HG03280 (cell line): ENCODE data around the gene CD276.
"Not testable (repeated sequence)": the region's sequence is repeated elsewhere in the genome, so short reads cannot be mapped to it uniquely, and the experiment has no call there.

ENCODE experiments used
- ATAC-seq: cut with Tn5 transposase; IDR thresholded peaks from one replicate; pipeline ENCODE4 v1.9.1; 2021; ENCODE audit warnings: mild to moderate bottlenecking, moderate library complexity; ENCODE audit not compliant: unreplicated experiment

CD276 gene

DNA sequence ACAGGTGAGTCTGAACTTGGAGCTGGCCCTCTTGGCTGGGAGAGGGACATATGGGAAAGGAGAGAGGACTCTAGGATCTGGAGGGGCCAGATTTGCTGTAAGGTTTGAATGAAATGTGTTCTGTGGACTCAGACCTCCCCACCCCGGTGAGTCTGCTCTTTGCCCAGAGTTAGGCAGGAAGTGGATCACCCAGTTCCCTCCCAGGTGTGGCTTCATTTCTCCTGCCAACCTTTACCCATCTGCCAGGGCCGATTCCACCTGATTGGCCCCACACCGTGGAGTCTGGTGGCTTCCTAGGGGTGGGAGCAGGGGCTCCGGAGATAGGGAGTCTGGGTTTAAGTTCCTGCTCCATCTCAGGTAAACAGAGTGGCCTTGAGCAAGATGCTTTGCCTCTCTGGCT is 25.5 kb downstream of the CD276 start:
- no peak for ATAC-seq

DNA sequence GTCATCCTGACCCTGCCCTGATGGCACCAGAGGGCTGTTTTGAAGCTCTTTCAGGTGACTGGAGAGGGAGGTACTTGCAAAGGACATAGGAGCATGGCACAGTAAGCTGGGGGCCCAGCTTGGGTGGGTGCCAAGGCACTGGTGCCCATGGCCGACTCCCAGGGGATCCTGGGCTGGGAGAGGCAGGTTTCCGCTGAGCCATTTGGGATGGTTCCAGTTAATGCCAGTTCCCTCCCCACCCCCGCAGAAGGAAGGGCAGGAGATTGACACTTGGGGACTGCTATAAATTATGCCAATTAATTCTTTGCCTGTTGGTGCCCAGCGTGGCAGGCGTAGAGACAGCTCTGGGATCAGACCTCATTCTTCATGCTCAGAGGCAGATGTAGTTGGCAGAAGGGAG is 26.1 kb downstream of the CD276 start:
- ATAC-seq: no peak

DNA sequence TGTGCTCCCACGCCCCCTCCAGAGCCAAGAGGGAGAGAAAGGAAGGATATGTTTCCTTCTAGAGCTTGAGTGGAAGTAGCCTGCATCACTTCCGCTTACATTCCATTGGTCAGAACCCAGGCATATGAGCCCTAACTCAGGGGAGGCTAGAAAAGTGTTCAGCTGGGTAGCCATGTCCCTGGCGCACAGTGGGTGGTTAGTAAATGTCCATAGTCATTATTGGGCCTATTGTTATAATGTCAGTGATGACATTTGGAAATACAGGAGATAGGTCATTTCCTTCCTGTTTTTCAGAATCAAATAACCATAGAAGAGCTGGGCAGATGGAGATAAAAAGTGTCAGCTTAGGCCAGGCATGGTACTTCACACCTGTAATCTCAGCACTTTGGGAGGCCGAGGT is 27.3 kb downstream of the CD276 start:
- ATAC-seq: no peak

DNA sequence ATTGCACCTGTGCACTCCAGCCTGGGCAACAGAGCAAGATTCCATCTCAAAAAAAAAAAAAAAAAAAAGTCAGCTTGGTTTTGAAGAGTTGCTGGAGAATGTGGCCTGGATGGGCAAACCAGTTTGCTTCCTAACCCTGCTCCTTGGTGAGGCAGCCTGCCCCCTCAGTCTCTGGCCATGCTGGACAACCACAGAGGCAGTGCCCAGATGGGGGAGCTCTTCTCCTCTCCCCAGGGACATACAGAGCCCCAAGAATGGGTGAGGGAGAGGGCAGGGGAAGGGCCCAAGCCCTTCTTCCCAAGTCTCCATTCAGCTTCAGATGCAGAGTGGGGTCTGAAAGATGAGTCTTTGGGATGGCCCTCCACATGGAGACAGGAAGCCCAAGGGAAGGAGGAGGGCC is 27.9 kb downstream of the CD276 start:
- ATAC-seq: no peak

DNA sequence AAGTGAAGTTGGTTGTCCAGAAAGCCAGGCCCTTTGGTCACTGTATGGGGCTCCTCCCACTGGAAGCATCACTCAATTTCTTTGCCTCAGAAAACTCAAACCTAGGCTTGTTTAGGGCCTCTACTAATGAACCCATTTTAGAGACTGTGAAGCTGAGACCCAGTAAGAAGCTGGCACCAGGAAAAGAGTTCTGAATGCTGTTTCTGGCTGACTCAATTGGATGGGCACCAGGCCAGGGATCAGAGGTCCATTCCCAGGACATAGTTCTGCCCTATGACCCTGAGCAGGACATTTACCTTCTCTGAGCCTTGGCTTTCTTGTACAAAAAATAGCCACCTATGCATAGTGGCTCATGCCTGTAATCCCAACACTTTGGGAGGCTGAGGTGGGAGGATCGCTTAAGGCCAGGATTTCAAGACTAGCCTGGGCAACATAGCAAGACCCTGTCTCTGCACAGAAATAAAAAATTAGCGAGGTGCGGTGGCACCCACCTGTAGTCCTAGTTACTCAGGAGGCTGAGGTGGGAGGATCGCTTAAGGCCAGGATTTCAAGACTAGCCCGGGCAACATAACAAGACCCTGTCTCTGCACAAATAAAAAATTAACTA is 30.6 kb downstream of the CD276 start:
- no peak for ATAC-seq

DNA sequence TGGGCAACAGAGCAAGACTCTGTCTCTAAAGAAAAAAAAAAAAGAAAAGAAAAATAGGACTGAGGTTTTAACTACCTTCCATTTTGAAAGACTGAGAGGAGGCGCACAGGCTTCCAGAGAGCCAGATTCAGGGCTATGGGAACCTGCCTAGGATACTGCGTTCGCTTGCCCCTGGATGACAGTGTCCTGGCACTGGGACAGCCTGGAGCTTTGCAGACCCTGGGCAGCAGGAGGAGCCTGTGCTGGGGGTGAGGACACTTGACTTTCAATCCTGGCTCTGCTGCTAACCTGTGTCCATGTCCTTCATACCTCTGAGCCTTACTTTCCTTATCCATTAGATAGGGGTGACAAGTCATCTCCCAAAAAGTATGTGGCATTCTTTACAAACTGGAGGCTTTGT is 31.2 kb downstream of the CD276 start:
- ATAC-seq: no peak

DNA sequence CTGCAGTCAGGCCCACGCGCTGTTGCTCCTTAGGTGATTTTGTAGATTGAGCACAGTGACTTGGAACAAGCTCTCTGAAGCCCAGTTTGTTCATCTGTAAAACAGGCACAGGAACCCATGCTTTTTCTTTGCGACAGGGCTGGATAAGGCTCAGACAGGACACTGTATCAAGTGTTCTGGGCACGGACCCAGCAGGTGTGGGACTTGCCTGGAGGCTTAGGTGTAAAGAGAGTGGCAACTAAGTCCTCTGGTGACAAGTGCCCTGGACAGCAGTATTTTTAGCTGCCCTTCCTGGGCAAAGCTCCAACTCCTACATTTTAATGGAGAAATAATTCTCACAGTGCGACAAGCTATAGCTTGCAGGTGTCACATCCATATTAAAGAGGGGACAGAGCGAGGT is 32.2 kb downstream of the CD276 start:
- no peak for ATAC-seq

DNA sequence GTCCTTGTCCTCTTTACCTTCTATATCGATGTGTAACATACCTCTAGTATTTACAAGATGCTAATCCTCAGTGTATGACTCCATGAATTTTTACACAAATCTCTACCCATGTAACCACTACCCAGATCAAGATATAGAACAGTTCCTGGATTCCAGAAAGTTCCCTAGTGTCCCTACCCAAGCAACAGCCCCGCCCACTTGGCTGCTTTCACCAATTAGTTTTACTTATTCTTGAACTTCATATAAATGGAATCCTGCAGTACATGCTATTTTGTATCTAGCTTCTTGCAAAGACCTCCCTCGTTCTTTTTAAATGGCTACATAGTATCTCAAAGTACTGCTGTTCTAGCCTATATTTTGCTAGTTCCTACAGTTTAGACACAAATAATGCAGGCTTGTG is 33.0 kb downstream of the CD276 start:
- ATAC-seq: no peak

DNA sequence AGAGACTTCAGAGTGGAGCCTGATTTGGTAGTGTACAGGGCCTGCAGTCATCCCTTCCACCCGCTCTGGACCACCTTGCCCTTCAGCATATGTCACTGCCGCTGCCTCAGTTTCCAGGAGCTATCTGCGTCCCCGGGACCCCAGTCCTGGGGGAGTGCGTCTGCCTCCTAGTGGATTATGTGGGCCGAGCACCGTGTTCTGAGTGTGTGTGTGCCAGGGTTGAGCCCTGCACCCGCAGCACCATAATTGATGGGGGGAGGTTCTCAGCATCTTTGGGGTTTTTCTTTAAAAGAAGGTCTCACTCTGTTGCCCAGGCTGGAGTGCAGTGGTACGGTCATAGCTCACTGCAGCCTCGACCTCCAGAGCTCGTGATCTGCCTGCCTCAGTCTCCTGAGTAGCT is 33.6 kb downstream of the CD276 start:
- ATAC-seq: no peak

DNA sequence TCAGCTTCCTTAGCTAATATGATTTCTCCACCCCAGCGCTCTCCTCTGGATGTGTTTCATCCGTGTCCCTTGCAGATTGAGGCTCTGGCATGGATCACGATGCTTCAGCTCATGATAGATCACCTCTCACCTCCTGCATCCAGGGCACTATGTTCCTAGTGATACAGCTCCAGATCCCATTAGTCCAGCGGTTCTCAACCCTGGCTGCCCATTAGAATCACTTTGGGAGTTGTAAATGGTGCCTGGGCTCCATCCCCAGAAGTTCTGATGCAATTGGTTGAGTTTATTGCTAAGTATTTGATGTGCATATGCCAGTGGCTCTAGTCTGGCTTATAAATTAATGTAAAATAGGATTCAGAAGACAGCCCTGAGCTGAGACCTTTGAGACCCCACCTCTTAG is 34.5 kb downstream of the CD276 start:
- ATAC-seq: no peak

DNA sequence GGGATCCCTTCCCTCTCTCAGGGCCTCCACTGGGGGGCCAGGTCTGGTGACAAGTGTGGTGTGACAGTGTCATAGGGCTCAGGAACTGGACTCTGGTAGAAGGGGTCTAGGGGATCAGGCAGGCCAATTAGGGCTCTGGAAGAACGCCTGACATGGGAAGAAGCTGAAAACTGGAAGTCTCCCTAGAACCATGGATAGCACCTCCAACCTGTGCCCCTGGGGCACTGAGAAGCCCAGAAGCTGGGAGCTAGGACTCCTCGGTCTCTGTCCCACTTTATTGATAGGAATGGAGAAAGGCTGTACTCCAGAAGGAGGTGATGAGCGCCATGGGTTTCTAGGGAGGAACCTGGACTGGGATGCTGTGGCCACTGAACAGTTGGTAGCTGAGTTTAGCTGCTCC is 38.2 kb downstream of the CD276 start:
- ATAC-seq: no peak

DNA sequence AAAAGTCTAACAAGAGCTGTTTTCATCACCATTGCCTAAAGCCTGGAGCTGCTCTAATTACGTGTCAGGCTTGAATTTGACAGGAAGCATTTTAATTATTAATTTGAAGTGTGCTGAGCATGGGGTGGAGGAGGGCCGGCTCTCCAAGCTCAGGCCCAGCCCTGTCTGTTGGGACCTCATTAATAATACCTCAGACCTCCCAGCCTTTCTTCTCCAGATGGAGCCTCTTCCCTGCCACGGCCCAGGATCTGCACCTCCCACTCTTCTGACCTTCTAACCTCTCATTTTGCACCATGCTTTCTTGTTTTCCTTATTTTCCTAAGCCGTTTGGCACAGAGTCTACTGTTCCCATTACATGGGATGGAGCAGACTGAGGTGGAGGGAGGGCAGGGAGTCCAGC is 39.0 kb downstream of the CD276 start:
- ATAC-seq: no peak

DNA sequence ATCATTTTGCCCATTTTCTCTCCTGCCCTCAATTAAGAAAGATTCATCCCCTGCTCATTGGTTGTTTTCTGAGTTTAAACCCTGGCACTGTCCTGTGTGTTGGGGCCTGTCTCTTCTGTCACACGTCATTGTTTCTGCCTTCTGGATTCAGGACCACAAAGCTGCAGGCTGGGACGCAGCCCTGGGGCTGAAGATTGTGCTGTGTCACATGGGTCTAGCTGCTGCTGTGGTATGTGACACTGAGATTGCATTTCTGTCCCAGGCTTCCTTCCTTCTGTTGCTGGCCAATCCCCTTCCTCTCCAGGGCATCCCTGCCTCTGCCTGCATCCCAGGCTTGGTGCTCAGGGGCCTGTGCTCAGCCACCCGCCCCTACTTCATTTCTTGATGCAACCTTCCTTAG is 40.0 kb downstream of the CD276 start:
- no peak for ATAC-seq

DNA sequence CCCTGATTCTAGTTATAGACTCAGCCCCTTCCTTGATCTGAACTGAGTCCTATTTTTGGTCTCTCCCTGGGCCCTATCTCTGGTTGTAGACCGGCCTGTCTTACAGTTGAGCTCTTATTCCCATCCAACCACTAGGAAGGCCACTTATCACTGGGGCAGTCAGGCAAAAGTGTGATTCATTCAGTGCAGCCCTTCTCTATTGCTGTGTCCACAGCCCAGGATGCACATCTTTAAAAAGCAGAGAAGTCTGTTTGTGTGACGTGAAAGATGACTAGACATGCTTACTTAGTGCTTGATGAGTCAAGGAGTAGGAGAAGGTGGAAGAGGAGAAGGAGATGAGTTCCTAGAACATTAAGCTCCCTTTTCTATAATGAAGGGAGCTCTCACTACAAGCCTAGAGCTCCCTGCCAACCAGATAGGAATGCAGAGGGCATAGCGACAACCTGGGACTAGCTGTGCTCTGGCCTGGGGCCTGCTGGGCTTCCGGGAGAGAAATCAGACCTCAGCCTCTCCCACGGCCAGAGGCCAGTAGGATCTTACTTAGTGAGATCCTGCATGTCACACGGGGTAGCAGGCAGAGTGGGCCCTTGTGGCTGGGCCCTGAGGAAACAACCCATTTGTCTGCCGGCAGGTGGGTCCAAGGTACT is 43.3 kb downstream of the CD276 start:
- no peak for ATAC-seq

DNA sequence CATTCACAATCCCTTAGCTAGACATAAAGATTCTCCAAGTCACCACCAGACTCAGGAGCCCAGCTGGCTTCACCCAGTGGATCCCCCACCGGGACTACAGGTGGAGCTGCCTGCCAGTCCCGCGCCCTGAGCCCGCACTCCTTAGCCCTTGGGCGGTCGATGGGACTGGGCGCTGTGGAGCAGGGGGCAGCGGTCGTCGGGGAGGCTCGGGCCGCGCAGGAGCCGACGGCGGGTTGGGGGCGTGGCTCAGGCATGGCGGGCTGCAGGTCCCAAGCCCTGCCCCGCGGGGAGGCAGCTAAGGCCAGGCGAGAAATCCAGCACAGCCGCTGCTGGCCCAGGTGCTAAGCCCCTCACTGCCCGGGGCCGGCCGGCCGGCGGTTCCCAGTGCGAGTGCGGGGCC is 47.9 kb downstream of the CD276 start:
- ATAC-seq: not testable (repeated sequence)

DNA sequence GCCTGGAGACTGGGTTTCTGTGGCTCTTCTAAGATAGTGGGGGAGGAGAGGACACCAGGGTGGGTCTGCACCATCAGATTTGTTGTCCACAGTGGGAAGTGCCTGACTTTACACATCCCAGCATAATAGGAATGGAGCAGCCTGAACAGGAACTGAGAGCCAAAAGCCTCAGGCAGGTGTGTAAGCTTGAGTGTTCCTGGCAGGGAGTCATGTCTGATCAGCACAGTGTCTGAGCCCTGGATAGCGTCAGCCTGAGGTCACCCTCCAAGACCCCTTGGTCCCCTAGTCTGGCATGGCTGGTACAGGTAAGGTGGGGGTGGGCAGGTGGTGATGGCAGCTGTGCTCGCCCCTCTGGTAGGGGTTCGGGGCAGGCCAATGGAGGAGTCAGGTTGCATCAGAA is 48.7 kb downstream of the CD276 start:
- ATAC-seq: no peak

DNA sequence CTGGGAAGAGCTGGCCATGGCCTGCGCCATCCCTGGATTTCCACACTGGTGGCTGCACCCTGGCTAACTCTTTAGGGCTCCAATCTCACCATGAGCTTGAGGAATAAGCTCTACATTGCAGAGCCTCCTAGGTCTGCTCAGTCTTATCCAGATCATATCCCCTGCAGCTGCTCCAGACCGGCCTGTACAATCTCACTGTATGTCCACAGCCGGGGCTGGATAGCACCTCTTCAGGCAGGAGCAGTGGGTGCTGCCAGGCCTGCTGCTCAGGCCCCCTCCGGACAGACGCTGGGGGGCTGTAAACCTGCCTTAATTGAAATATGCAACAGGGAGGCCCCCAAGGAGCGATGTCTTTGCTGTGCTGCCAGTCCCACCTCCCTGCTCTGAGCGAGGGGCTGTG is 53.4 kb downstream of the CD276 start:
- ATAC-seq: no peak

DNA sequence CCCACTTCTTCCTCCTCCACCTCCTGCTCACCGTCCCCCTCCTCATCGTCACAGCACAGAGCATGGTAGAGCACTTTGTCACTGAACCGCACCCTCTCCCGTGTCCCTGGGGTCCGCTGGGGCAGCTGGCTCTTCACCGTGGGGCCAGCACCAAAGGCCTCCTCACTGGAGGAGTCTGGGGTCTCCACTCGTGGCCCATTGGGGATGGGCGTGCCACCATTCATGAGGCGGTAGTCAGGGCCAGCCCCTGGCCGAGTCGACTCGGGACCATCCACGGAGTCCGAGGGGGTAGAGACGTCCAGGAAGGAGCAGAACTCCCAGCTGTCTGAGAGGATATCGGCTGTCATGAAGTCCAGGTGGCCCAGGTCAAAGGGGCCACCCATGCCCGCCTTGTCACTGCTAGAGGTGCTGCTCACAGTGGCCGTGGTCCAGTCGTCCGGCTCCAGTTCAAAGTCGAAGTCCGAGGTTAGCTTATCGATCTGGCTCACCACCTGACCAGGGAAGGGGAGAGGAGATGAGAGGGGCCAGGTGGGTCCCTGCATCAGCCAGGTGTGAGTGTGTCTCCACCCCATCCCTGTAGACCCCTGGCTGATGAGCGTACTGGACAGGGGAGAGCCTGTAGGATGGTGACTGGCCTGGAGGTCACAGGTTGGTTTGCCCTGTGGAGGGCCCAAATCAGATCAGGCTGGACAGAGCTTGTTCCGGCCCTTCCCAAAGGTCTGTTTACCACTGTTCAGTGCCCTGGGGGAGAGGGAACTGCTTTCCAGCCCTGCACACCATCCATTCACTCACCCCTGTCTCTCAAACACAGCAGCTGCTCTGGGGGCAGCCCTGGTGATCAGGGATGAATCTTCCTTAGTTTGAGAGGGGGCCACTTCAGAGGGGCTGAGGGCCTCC is 56.2 kb downstream of the CD276 start:
- ATAC-seq: no peak

DNA sequence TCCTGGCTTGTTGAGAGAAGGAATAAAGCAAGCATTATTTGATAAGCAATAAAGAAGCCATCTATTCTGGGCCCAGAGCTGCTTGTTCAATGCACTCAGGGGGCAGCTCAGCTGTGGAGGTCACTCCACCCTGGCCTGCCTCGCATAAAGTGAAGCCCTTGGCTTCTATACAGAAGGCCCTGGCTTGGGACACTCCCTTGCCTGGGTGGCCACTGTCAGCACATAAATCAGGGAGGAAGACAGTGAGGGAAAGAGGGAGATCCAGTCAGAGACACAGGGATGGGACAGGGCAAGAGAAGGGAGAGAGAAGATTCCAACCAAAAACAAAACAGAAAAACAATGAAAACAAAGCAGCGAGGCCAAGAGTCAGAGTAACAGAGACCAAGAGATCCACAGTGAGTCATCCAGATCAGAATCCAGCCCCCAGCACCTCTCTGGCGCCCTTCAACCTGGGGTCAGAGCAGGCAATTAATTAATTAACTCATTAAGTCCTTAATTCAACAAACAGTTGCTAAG is 57.2 kb downstream of the CD276 start:
- no peak for ATAC-seq

DNA sequence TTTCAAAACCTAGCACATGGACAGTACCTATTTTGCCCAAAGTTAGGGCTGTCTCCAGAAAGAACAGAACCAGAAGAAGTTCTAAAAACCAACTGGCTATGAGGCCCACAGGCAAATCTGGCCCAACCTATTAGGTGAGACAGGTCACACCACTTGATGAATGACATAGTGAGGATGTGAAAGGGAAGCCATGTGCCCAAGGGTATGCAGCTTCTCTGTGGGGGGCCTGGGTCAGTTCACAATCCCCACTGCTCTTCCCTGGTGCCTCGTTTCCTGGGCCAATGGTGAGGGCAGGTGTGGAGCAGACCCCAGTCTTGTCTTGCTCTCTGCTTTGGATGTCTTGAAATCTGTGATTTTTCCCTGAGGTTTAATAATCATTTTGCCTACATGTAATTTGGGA is 60.1 kb downstream of the CD276 start:
- ATAC-seq: no peak

DNA sequence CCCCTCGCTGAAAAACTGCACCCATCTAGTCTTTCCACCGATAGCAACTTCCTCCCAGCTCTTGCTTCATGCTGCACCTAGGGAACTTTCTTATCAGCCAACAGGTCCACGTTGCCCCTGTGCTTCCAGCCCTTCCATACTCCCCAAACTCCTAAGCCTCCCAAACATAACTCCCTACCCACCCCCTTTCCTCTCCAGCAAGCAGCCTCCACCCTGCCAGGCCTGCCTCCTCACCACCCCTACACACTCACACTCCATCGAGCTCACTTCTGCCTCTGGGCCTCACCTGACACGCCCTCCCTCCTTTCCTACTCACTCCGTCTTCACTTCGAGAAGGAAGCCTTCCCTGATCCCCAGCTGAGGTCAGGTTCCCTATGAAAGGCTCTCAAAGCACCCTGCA is 60.9 kb downstream of the CD276 start:
- no peak for ATAC-seq

DNA sequence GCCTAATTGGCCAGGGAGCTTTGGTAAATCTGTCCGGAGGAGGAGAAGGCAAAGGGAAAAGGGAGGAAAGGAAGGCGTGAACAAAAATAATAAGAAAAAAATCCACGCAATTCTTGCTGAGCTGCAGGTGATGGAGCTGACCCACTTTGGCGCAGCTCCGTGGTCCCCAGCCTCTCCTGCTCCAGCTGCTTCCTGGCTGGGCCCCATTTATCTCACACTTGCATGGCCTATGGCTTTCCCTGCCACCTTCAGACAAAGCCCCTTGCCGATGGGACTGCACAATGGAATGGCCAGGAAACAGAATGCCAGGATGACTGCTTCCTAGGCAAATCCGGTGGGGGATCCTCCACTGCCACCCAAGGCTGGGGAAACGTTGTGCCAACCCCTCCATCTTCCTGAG is 62.1 kb downstream of the CD276 start:
- ATAC-seq: no peak
